ENCODE measurements around the gene GDAP1L1. TPM values are rescaled to one million over a fixed set of nuclear protein-coding genes. Genes with fewer than 3 reads are reported as not detected.

Gene GDAP1L1
- total and polyA plus RNA-seq, 2 donors (not counting 3 experiments of a cell fraction or from before 2014, with no cell fraction given): not detected

DNA sequence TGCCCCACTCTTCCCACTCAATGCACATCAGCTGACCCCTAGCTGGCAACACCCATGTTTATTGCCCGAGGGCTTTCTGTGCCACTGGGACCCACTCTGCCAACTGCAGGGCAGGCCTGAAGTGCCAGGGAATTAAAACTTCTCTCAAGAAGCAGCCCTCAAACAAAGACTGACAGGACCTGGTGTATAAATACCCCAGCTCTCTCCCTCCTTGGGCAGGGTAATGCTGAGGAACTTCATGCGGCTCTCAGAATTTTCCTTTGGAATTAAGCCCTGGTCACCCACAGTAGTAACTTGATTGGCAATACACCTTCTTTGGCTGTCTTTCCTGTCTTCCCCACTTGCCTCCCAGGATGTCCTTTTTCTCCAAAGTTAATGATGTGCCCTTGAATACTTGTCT lies 5.3 kb upstream of the GDAP1L1 start:
- no peak for DNase-seq (ENCODE audit: low read depth, low spot score)
- H4K20me1 ChIP-seq (replicated peaks; ENCODE audit: control insufficient read depth, extremely low read depth, insufficient read depth, low read length): no peaks in the 10 kb centered on the region
- TF ChIP-seq MYC (IDR thresholded peaks at IDR 0.05; ENCODE audit: low read depth, low read length) (no peak), POLR2A (IDR thresholded peaks at IDR 0.05; ENCODE audit: low read depth, low read length) (no peak), FOS (IDR thresholded peaks at IDR 0.05; ENCODE audit: borderline replicate concordance, insufficient read depth, low read length) (no peak)
- TF ChIP-seq, protein P1, sequence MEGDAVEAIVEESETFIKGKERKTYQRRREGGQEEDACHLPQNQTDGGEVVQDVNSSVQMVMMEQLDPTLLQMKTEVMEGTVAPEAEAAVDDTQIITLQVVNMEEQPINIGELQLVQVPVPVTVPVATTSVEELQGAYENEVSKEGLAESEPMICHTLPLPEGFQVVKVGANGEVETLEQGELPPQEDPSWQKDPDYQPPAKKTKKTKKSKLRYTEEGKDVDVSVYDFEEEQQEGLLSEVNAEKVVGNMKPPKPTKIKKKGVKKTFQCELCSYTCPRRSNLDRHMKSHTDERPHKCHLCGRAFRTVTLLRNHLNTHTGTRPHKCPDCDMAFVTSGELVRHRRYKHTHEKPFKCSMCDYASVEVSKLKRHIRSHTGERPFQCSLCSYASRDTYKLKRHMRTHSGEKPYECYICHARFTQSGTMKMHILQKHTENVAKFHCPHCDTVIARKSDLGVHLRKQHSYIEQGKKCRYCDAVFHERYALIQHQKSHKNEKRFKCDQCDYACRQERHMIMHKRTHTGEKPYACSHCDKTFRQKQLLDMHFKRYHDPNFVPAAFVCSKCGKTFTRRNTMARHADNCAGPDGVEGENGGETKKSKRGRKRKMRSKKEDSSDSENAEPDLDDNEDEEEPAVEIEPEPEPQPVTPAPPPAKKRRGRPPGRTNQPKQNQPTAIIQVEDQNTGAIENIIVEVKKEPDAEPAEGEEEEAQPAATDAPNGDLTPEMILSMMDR (IDR thresholded peaks at IDR 0.05; ENCODE audit: extremely low read depth in 1 of 2, insufficient read depth in 1 of 2, low read depth in 1 of 2, low read length in 2 of 2): no peak
- TF ChIP-seq, protein P2, sequence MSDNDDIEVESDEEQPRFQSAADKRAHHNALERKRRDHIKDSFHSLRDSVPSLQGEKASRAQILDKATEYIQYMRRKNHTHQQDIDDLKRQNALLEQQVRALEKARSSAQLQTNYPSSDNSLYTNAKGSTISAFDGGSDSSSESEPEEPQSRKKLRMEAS (IDR thresholded peaks at IDR 0.05; ENCODE audit: insufficient read depth, insufficient read length): no peak
- no peak overlapping the region for H3K9ac ChIP-seq (replicated peaks; ENCODE audit: extremely low read depth, insufficient read depth, low read length)
- H3K9me1 ChIP-seq (replicated peaks; ENCODE audit: control insufficient read depth, extremely low read depth, insufficient read depth, low read length): no peaks in the 10 kb centered on the region
- no peak overlapping the region for H3K4me2 ChIP-seq (ENCODE audit: insufficient read depth, low read length)
- FAIRE-seq: no peak
- intact Hi-C loops (cut with micrococcal nuclease): no loop called here
- ChIA-PET CTCF (no interaction called here), POLR2A (no interaction called here)
- H3K79me2 ChIP-seq (ENCODE audit: control insufficient read depth, insufficient read depth, low read length): no peaks in the 10 kb centered on the region
- no peaks in the 10 kb centered on the region for H3K36me3 ChIP-seq (ENCODE audit: control insufficient read depth in 2 of 2, extremely low read depth in 1 of 2, insufficient read depth in 2 of 2, low read length in 2 of 2)
- no peak overlapping the region for H2AFZ ChIP-seq (ENCODE audit: low read depth, low read length)
- dilution Hi-C loops (cut with MboI; ENCODE audit: extremely low pct_ligation_motif_present, low sequenced_read_pairs): no loop called here
- BruUV-seq (replicated peaks): no TSS peak
- H3K27ac ChIP-seq (ENCODE audit: insufficient read depth, low read depth, low read length): no peak overlapping the region
- H3K4me3 ChIP-seq (replicated peaks in 1 of 3; ENCODE audit: insufficient read depth in 1 of 3, low read depth in 1 of 3, low read length in 3 of 3): no peak overlapping the region
- peaks cover 2 to 7% of the 10 kb centered on the region in 2 experiments for H3K27me3 ChIP-seq (ENCODE audit: control insufficient read depth in 2 of 2, insufficient read depth in 2 of 2, low read length in 2 of 2)
- H3K4me1 ChIP-seq (ENCODE audit: control insufficient read depth, extremely low read depth, insufficient read depth, low read length): no peaks in the 10 kb centered on the region
- no peaks in the 10 kb centered on the region for H3K9me3 ChIP-seq (replicated peaks; ENCODE audit: control insufficient read depth, insufficient read depth, low read length)

DNA sequence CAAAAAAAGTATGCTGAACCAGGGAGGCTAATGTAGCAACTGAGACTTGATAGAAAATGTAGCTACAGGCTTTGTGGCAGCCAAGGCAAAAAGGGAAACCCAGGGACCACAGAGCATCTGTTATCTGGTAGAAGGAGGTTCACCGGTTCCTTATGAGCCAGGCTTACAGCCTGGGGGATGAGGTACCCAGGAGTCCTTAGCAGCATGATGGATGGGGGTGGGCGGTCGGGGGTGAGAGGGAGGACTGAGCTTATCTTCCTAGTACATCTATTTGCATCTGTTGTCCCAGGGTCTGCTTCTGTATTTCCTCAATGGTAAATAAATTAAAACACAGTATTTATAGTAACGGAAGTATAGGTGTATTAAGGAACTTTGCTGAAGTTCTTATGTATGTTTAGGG lies 1.1 kb upstream of the GDAP1L1 start:
- no peaks in the 10 kb centered on the region for H3K9me1 ChIP-seq (replicated peaks; ENCODE audit: control insufficient read depth, extremely low read depth, insufficient read depth, low read length)
- H3K79me2 ChIP-seq (ENCODE audit: control insufficient read depth, insufficient read depth, low read length): no peaks in the 10 kb centered on the region
- BruUV-seq (replicated peaks): no TSS peak
- H3K4me3 ChIP-seq (replicated peaks in 1 of 3; ENCODE audit: insufficient read depth in 1 of 3, low read depth in 1 of 3, low read length in 3 of 3): no peak overlapping the region
- ChIA-PET POLR2A (no interaction called here), CTCF (no interaction called here)
- FAIRE-seq (no peak), DNase-seq (ENCODE audit: low read depth, low spot score) (no peak)
- H2AFZ ChIP-seq (ENCODE audit: low read depth, low read length): no peak overlapping the region
- TF ChIP-seq POLR2AphosphoS5 (IDR thresholded peaks at IDR 0.05; ENCODE audit: insufficient read depth, low read depth, low read length) (no peak), JUN (IDR thresholded peaks at IDR 0.05; ENCODE audit: borderline replicate concordance, insufficient read depth, insufficient read length, low read depth) (no peak), MYC (IDR thresholded peaks at IDR 0.05; ENCODE audit: low read depth, low read length) (no peak), POLR2A (IDR thresholded peaks at IDR 0.05; ENCODE audit: low read depth, low read length) (no peak), EZH2 (IDR thresholded peaks at IDR 0.05; ENCODE audit: borderline replicate concordance, low read depth, low read length, severe bottlenecking) (no peak), GATA2 (IDR thresholded peaks at IDR 0.05; ENCODE audit: insufficient read depth, insufficient read length, low read depth, low read length) (no peak), FOS (IDR thresholded peaks at IDR 0.05; ENCODE audit: borderline replicate concordance, insufficient read depth, low read length) (no peak)
- TF ChIP-seq, protein P2 (IDR thresholded peaks at IDR 0.05; ENCODE audit: insufficient read depth, insufficient read length): no peak
- TF ChIP-seq, protein P1 (IDR thresholded peaks at IDR 0.05; ENCODE audit: extremely low read depth in 1 of 2, insufficient read depth in 1 of 2, low read depth in 1 of 2, low read length in 2 of 2): no peak
- H3K36me3 ChIP-seq (ENCODE audit: control insufficient read depth in 2 of 2, extremely low read depth in 1 of 2, insufficient read depth in 2 of 2, low read length in 2 of 2): no peaks in the 10 kb centered on the region
- dilution Hi-C loops (cut with MboI; ENCODE audit: extremely low pct_ligation_motif_present, low sequenced_read_pairs): no loop called here
- H3K9ac ChIP-seq (replicated peaks; ENCODE audit: extremely low read depth, insufficient read depth, low read length): no peak overlapping the region
- no peak overlapping the region for H3K27ac ChIP-seq (ENCODE audit: insufficient read depth, low read depth, low read length)
- no peaks in the 10 kb centered on the region for H4K20me1 ChIP-seq (replicated peaks; ENCODE audit: control insufficient read depth, extremely low read depth, insufficient read depth, low read length)
- H3K9me3 ChIP-seq (replicated peaks; ENCODE audit: control insufficient read depth, insufficient read depth, low read length): no peaks in the 10 kb centered on the region
- no peaks in the 10 kb centered on the region for H3K4me1 ChIP-seq (ENCODE audit: control insufficient read depth, extremely low read depth, insufficient read depth, low read length)
- no peak overlapping the region for H3K4me2 ChIP-seq (ENCODE audit: insufficient read depth, low read length)
- intact Hi-C loops (cut with micrococcal nuclease): no loop called here
- peaks cover 4 to 11% of the 10 kb centered on the region in 2 experiments for H3K27me3 ChIP-seq (ENCODE audit: control insufficient read depth in 2 of 2, insufficient read depth in 2 of 2, low read length in 2 of 2)
